ENCODE measurements around the gene TIPARP. TPM values are rescaled to one million over a fixed set of nuclear protein-coding genes. Genes with fewer than 3 reads are reported as not detected.
"Not testable (repeated sequence)": the region's sequence is repeated elsewhere in the genome, so short reads cannot be mapped to it uniquely, and the experiment has no call there.

The TIPARP gene
- total RNA-seq, 2 experiments from 2014 or later, result 21.9 to 22.9 TPM

GRCh38 chr3:156728267-156728985, 54.0 kb downstream of the TIPARP start:
- ChIA-PET POLR2A (no interaction called here), CTCF (no interaction called here)

GRCh38 chr3:156729460-156730179, 55.2 kb downstream of the TIPARP start:
- CTCF ChIA-PET, result no interaction called here
- POLR2A ChIA-PET, result no interaction called here

- ChIA-PET POLR2A (no interaction called here), CTCF (no interaction called here)
These were observed 57.4 kb downstream of the TIPARP start for GRCh38 chr3:156731813-156732212.

- POLR2A ChIA-PET, result no interaction called here
- CTCF ChIA-PET, result no interaction called here
These were observed 57.9 kb downstream of the TIPARP start for GRCh38 chr3:156732261-156732660.

DNA sequence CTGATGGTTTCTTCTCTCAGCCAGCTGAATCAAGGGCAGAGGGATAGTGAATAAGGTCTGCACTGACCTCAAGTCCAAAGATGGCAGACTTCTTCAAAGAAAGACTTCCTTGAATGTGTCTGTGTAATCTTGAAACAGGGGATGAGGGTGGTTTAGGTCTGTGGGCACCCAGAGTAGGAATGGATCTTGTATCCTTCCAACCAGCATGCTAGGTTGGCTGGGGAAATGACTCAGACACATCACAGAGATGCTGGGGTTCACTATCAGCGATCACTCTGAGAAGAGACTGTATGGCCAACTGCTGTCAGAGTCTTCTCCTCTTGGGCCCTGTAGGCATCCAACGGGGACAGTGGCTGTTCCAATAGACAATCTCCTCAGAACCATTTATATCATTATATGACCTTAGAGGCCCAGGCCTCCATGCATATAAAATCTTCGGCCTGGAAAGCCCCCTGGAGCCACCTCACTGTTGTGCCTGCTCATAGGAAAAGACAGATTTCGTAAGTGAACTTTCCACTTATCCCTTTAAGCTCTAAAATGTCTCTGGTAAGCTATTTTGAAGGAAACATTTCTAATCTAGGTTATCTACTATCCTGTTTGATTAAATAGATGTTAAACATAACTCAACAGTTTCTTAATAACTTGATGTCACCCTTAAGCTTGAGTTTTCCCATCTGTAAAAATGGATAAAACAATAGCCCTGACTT, 58.5 kb downstream of the TIPARP start:
- ChIA-PET CTCF (interaction anchor here (0.6 kb wide), 1 partner anchor 1139 kb away, joined by 3 read pairs; no protein-coding TSS in a partner anchor), POLR2A (no interaction called here)

DNA sequence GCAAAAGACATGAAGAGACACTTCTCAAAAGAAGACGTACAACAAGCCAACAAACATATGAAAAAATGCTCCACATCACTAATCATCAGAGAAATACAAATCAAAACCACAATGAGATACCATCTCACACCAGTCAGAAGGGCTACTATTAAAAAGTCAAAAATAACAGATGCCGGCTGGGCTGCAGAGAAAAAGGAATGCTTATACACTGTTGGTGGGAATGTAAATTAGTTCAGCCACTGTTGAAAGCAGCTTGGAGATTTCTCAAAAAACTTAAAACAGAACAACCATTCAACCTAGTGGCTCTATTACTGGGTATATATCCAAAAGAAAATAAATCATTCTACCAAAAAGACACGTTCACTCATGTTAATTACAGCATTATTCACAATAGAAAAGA, 60.3 kb downstream of the TIPARP start:
- POLR2A ChIA-PET, CTCF ChIA-PET: not testable (repeated sequence)

- ChIA-PET CTCF (no interaction called here), POLR2A (interaction anchor here (0.6 kb wide), 1 partner anchor 58 kb away, joined by 3 read pairs; no protein-coding TSS in a partner anchor)
These were observed 61.1 kb downstream of the TIPARP start for GRCh38 chr3:156735471-156735870.

GRCh38 chr3:156737049-156737448, 62.7 kb downstream of the TIPARP start:
- CTCF ChIA-PET, POLR2A ChIA-PET: not testable (repeated sequence)

- POLR2A ChIA-PET, result no interaction called here
- CTCF ChIA-PET, result no interaction called here
These were observed 63.9 kb downstream of the TIPARP start for GRCh38 chr3:156738251-156738650.

DNA sequence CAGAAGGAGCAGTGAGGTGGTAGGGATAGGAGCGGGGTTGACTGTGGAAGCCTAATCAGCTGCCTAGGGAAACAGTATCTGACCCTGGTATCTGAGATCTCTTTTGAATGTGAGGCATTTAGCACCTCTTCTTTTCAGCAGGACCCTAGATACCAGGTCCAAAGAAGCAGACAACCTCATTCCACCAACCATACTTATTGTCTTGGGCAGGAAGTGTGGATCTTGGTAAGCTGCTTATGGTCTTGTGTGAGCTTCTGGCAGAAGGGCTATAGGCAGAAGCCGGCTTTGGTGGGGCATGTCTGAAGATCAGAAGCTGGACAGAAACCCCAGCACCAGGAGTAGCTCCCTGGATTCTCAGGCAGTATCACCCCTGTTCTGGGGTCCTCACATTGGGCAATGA, 65.6 kb downstream of the TIPARP start:
- CTCF ChIA-PET, result no interaction called here
- POLR2A ChIA-PET, result no interaction called here

- POLR2A ChIA-PET, CTCF ChIA-PET: not testable (repeated sequence)
These were observed 66.2 kb downstream of the TIPARP start for GRCh38 chr3:156740581-156740980.

GRCh38 chr3:156741935-156742334, 67.5 kb downstream of the TIPARP start:
- POLR2A ChIA-PET, result no interaction called here
- CTCF ChIA-PET, result no interaction called here

DNA sequence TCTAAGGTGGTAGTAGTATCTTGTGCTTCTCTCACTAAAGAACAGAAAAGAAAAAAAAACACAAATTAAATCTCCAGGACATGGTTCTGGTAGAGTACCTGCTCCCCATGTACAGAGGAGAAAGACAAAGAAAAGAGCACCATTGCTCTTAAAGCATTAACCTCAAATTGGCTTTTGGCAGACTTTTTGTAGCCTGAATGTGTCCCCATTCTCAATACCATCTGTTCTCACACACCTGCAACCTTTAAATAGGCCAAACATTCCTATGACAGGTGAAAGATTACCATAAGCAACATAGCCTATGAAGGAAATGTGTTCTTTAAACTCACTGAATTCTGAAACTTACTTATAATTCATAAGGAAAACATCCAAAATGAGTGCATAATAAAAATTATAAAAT, 68.0 kb downstream of the TIPARP start:
- POLR2A ChIA-PET, result no interaction called here
- CTCF ChIA-PET, result no interaction called here

DNA sequence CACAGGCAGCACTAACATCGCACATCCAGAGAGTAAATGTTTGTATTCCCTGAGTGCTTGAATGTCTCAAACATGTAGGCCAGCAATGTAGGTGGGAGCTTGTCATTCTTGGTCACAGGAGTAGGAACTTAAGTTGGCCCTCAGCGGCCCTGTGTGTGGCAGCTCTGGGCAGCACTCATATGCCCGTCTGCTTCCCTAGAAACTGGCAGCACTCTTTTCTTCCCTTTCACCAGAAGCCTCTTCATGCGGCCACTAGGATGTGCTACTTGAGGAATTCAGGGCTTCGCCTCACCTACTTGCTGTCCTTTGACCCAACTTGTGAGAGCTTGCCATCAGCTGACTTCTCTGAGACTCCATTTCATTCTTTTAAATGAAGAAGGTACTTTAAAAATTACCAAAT, 69.5 kb downstream of the TIPARP start:
- ChIA-PET POLR2A (interaction anchor here (0.6 kb wide), 1 partner anchor 974 kb away, joined by 7 read pairs; no protein-coding TSS in a partner anchor), CTCF (no interaction called here)

GRCh38 chr3:156744631-156745030, 70.2 kb downstream of the TIPARP start:
- POLR2A ChIA-PET, result no interaction called here
- CTCF ChIA-PET, result no interaction called here

DNA sequence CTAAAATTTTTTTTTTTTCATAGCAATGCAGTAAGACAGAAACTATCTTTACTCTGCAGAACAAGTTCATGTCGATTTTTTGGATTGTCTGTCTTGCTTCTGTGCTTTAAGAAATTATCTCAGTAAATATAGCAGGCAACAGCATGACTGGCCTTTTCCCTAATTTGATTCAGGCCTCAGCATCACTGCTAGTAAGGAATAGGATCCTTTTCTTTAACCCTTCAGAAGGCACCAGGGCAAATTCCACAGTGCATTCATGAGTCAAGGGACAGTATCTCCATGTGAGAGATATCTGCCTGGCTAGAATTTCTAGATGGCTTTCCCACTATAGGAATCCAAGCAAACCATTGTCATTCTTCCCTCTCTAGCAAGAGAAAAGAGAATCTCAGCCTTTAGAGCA, 71.4 kb downstream of the TIPARP start:
- ChIA-PET CTCF (interaction anchor here (0.5 kb wide), 1 partner anchor 28 kb away, joined by 3 read pairs; no protein-coding TSS in a partner anchor), POLR2A (no interaction called here)

GRCh38 chr3:156747046-156747445, 72.7 kb downstream of the TIPARP start:
- ChIA-PET CTCF (no interaction called here), POLR2A (no interaction called here)

DNA sequence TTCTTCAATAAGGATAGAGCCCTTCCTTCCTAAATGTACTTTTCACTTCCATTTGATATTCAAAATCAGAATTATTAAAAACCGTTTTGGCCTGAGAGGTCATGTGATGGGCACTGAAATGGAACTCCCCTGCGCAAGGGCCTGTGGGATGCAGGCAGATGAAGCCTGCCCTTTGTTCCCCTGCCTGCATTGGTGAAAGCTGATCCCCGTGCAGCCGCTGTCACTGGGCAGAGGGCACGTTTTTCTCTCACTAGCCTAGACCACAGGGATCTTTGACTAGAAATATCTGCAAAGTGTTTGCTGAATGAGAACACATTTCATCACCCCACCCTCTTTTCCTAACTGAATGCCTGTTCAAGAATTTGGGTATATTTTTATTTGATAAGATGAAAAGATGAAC, 74.9 kb downstream of the TIPARP start:
- ChIA-PET POLR2A (no interaction called here), CTCF (no interaction called here)

DNA sequence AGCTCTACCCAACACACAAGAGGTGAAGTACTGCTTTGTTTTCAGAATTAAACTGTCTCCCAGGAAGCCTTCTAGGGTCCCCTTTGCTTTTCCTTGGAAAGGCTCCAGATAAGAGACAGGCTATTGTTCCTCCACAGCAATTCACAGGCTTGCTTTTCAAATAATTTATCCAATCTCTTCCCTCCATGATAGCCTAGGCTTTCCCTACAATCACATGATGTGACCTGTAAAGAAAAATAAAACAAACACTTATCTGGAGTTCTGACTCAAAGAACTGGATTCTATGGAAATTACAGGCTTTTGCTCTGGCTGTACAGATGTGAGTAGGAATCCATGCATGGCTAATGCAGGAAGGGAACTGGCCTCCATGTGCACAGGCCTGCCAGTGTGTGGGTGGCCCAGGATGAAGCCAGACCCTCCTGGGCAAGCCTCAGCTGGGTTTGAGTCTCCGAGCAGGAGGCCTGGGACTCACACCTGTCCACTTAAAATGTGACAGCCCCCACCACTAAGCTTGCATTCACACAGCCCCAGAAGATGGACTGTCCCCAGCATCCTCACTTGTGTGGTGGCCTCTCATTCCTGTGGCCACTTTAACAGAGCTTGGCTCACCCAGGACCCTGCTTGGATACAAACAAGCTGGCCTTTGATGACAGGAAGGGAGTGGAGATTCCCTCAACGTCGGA, 75.9 kb downstream of the TIPARP start:
- CTCF ChIA-PET, result no interaction called here
- POLR2A ChIA-PET, result no interaction called here

DNA sequence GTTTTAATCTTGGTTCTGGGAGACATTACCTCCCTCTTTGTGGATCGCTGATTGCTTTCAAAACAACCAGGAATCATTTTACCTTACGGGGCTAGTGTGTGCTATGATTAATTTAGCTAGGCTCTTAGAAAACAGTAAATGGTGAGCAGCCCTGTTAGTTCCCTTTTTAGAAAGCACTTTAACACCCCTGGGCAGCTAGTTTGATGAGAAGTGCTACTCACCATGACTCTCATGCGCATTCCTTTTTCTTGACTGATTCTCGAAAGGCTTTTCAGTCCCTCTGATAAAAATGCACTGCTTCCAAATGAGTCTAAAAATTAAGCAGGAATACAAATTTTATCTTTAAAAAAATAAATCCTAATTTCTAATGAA, 76.5 kb downstream of the TIPARP start:
- POLR2A ChIA-PET, result no interaction called here
- CTCF ChIA-PET, result no interaction called here

Measured in activated CD8-positive, alpha-beta memory T cell treated with anti-CD3 and anti-CD28 coated beads for 36 hours (primary cell).